ENCODE data around the gene CD37. TPM values are rescaled to one million over a fixed set of nuclear protein-coding genes. Genes with fewer than 3 reads are reported as not detected.

CD37 gene
- total RNA-seq, 2 donors from 2014 or later = 4.0 to 6.2 TPM

GRCh38 chr19:49356382-49356781 is 21.2 kb downstream of the CD37 start:
- 77 to 82% methylated on average over 7 of the region's 7 CpGs for WGBS, 2 donors
- no peaks in the 10 kb centered on the region for H3K9me3 ChIP-seq
- peaks cover 0 to 5% of the 10 kb centered on the region in 2 donors for H3K36me3 ChIP-seq (replicated peaks in 1 of 2; ENCODE audit: insufficient read depth in 1 of 2, low read depth in 2 of 2)
- intact Hi-C loops (cut with DNase I) = no loop called here
- no peak overlapping the region for H3K4me3 ChIP-seq
- H3K27me3 ChIP-seq = no peaks in the 10 kb centered on the region
- DNase-seq (no peak), ATAC-seq (no peak)
- H3K4me1 ChIP-seq = peaks cover 5% of the 10 kb centered on the region
- H3K27ac ChIP-seq = peak overlapping the region in 2 of 4 donors; percentile 23 to 30
- TF ChIP-seq POLR2A (IDR thresholded peaks at IDR 0.05) (no peak), CTCF (IDR thresholded peaks at IDR 0.05) (no peak)

GRCh38 chr19:49357186-49357585 is 22.0 kb downstream of the CD37 start:
- WGBS, 2 donors = 83 to 91% methylated on average over 7 to 8 of the region's 9 CpGs
- ATAC-seq (no peak), DNase-seq (no peak)
- Histone ChIP-seq H3K36me3 (replicated peaks in 1 of 2; ENCODE audit: insufficient read depth in 1 of 2, low read depth in 2 of 2) (peaks cover 0 to 5% of the 10 kb centered on the region in 2 donors), H3K4me1 (peaks cover 5% of the 10 kb centered on the region), H3K9me3 (no peaks in the 10 kb centered on the region), H3K27ac (no peak overlapping the region), H3K27me3 (no peaks in the 10 kb centered on the region), H3K4me3 (no peak overlapping the region)
- TF ChIP-seq POLR2A (IDR thresholded peaks at IDR 0.05) (no peak), CTCF (IDR thresholded peaks at IDR 0.05) (no peak)
- intact Hi-C loops (cut with DNase I) = no loop called here

GRCh38 chr19:49359851-49360820 is 24.9 kb downstream of the CD37 start:
- 76 to 81% methylated on average over 10 to 17 of the region's 17 CpGs for WGBS, 2 donors
- no peak for DNase-seq
- H3K36me3 ChIP-seq (replicated peaks in 1 of 2; ENCODE audit: insufficient read depth in 1 of 2, low read depth in 2 of 2) = peaks cover 0 to 2% of the 10 kb centered on the region in 2 donors
- H3K4me1 ChIP-seq = peaks cover 21% of the 10 kb centered on the region
- no peaks in the 10 kb centered on the region for H3K27me3 ChIP-seq
- TF ChIP-seq POLR2A (IDR thresholded peaks at IDR 0.05) (no peak), CTCF (IDR thresholded peaks at IDR 0.05) (no peak)
- H3K27ac ChIP-seq = peak overlapping the region in 3 of 4 donors; percentile 11 to 91 (median 82)
- intact Hi-C loops (cut with DNase I) = no loop called here
- no peak for ATAC-seq
- no peaks in the 10 kb centered on the region for H3K9me3 ChIP-seq
- H3K4me3 ChIP-seq = no peak overlapping the region

GRCh38 chr19:49361438-49362047 is 26.3 kb downstream of the CD37 start:
- Histone ChIP-seq H3K36me3 (replicated peaks in 1 of 2; ENCODE audit: insufficient read depth in 1 of 2, low read depth in 2 of 2) (peaks cover 0 to 2% of the 10 kb centered on the region in 2 donors), H3K9me3 (no peaks in the 10 kb centered on the region), H3K4me1 (peaks cover 21% of the 10 kb centered on the region), H3K4me3 (peak overlapping the region; percentile 20 to 28), H3K27me3 (no peaks in the 10 kb centered on the region), H3K27ac (peak overlapping the region; percentile 74 to 91 (median 86))
- ATAC-seq = peak; percentile 38
- WGBS, 2 donors = 3 to 4% methylated on average over 22 to 27 of the region's 27 CpGs
- intact Hi-C loops (cut with DNase I) = no loop called here
- peak; percentile 77 to 87 (median 84) for DNase-seq
- no peak for TF ChIP-seq CTCF (IDR thresholded peaks at IDR 0.05)
- peak in 2 of 3 donors; percentile 43 to 57 for TF ChIP-seq POLR2A (IDR thresholded peaks at IDR 0.05)

All from body of pancreas (tissue), 4 donors.